Adrenal gland (tissue), 12 donors: Measurements from ENCODE around the gene RTL1. TPM values are rescaled to one million over a fixed set of nuclear protein-coding genes. Genes with fewer than 3 reads are reported as not detected.

Source experiments
- DNase-seq, 7 donors: peaks; one replicate each; pipeline ENCODE4 v3.0.0-alpha.2; 2019 to 2020
- H3K27ac ChIP-seq, 5 donors: fragments of 200-600 bp; sonication (generic) in 4 of 5; 1 replicate in 3 of 5; 2 replicates in 2 of 5; pipeline versions ENCODE4 v1.5.1 to v1.8.0; 2016 to 2020; ENCODE audit warnings: mild to moderate bottlenecking in 1 of 5
- H3K27me3 ChIP-seq: fragments of 200-600 bp; 2 replicates; pipeline ENCODE4 v1.8.0; 2021
- H3K36me3 ChIP-seq, 2 donors: fragments of 200-600 bp; replicated peaks in 1 of 2; 1 replicate in 1 of 2; 2 replicates in 1 of 2; pipeline versions ENCODE4 v1.5.1 to v1.8.0; 2018 to 2022
- H3K4me1 ChIP-seq, 2 donors: fragments of 200-600 bp; replicated peaks in 1 of 2; 1 replicate in 1 of 2; 2 replicates in 1 of 2; pipeline versions ENCODE4 v1.5.1 to v1.8.0; 2018 to 2021
- H3K4me3 ChIP-seq, 4 donors: fragments of 200-600 bp; sonication (generic) in 3 of 4; one replicate each; pipeline ENCODE4 v1.5.1; 2016 to 2018
- H3K9me3 ChIP-seq, 3 donors: fragments of 200-600 bp; sonication (generic) in 1 of 3; replicated peaks in 1 of 3; 1 replicate in 2 of 3; 2 replicates in 1 of 3; pipeline versions ENCODE4 v1.5.1 to v1.8.0; 2016 to 2021
- CTCF ChIP-seq, 6 experiments: fragments of 450-650 bp in 4 of 6; fragments of 200-600 bp in 2 of 6; sonication (generic) in 1 of 6; IDR thresholded peaks; 1 replicate in 5 of 6; 2 replicates in 1 of 6; pipeline versions ENCODE4 v1.5.1 to v1.8.0; 2016 to 2021; ENCODE audit warnings: antibody characterized with exemption in 6 of 6, mild to moderate bottlenecking in 2 of 6, moderate library complexity in 1 of 6
- POLR2A ChIP-seq, 2 donors: fragments of 450-650 bp; IDR thresholded peaks; one replicate each; pipeline ENCODE4 v1.6.1; 2017; ENCODE audit warnings: antibody characterized with exemption in 2 of 2, mild to moderate bottlenecking in 2 of 2, moderate library complexity in 1 of 2
- WGBS, 4 donors: extraction: QIAGEN DNeasy Blood & Tissue Kit in 2 of 4; methylation state at CpG; one replicate each; pipeline versions ENCODE4 v1.1.5 to v1.1.7; 2013 to 2017; 5-methylcytosine and 5-hydroxymethylcytosine counted together
- intact Hi-C, 2 donors: fragments of 100-400 bp; cut with DNase I; formaldehyde crosslinking; loops; one replicate each; pipeline versions ENCODE4 v1.14.1 to v1.15.0; 2022 to 2023
- polyA plus RNA-seq, 3 donors: library from polyadenylated mRNA; stranded (reverse); fragments of 200-250 nt in 2 of 3; fragments of 350-450 nt in 1 of 3; fragmentation: Illumina TruSeq in 1 of 3; extraction: RNeasy Lipid Tissue Mini Kit (QIAGEN cat#74804) in 1 of 3; gene quantifications; one replicate each; pipeline ENCODE4 v1.2.3, GENCODE V29; 2013 to 2014
- total RNA-seq, 9 donors: library from RNA; depleted of rRNA in 4 of 9; stranded (reverse); fragments of >200 nt in 4 of 9; fragments of 120-200 nt in 1 of 9; fragmentation: NEBNext Ultra II Directional in 1 of 9; extraction: Animal tissue kit (Norgen Biotek cat#: 25700) in 1 of 9; gene quantifications; one replicate each; pipeline versions ENCODE4 v1.1.0 to v1.2.4, GENCODE V29; 2013 to 2023
- donor health status: healthy with polysubstance abuse.
- donor health status: Bipolar disorder and iron deficiency.
- donor health status: DM: yes; HTN: yes; CAD: no.
- donor health status: DM: no; HTN: no; CAD: no.
- donor health status: DM: no; HTN: no; CAD: no.
- donor health status: DM: yes; HTN: yes; CAD: no.

Gene RTL1
- total and polyA plus RNA-seq, 12 donors = 0.11 to 6.2 (median 1.0) TPM; not detected in 3

DNA sequence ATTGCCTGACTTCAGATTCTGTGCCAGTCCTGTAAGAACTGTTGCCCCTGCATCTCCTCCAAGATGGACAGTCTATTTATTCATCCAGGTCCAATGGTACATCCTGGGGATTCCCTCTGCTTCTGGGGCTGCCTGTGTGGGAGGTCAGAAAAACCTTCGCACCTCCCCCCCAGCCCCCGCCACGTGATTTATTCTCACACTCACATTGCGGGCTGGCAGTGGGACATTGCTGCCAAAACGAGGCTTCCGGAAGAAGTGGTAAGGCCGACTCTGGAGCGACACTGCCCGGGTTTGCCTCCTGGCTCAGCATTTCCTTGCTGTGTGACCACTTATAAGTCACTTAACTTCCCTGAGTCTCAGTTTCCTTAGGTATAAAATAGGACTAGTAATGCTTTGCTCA is 5.9 kb upstream of the RTL1 start:
- Histone ChIP-seq H3K4me1 (no peaks in the 10 kb centered on the region), H3K27ac (peak overlapping the region in 1 of 5 donors; percentile 10), H3K4me3 (no peak overlapping the region), H3K9me3 (no peaks in the 10 kb centered on the region), H3K36me3 (peaks cover 0 to 47% of the 10 kb centered on the region in 2 donors), H3K27me3 (no peaks in the 10 kb centered on the region)
- intact Hi-C loops = loop anchor here in 1 of 2 donors (10.0 kb wide), 3 partner anchors 325 to 715 kb away; no protein-coding TSS in a partner anchor
- TF ChIP-seq POLR2A (IDR thresholded peaks at IDR 0.05) (no peak), CTCF (IDR thresholded peaks at IDR 0.05) (no peak)
- peak in 1 of 7 donors; percentile 50 for DNase-seq
- WGBS, 4 donors = 74 to 89% (median 84%) methylated on average over 9 of the region's 9 CpGs

GRCh38 chr14:100907240-100907639 is 3.7 kb upstream of the RTL1 start:
- H3K27ac ChIP-seq = peak overlapping the region in 2 of 5 donors; percentile 45 to 60
- DNase-seq = peak in 3 of 7 donors; percentile 17 to 73 (median 58)
- 63 to 75% (median 68%) methylated on average over 8 of the region's 8 CpGs for WGBS, 4 donors
- peaks cover 0 to 54% of the 10 kb centered on the region in 2 donors for H3K36me3 ChIP-seq
- H3K27me3 ChIP-seq = no peaks in the 10 kb centered on the region
- H3K9me3 ChIP-seq = no peaks in the 10 kb centered on the region
- no peaks in the 10 kb centered on the region for H3K4me1 ChIP-seq
- TF ChIP-seq CTCF (IDR thresholded peaks at IDR 0.05) = no peak
- TF ChIP-seq POLR2A (IDR thresholded peaks at IDR 0.05) = no peak
- intact Hi-C loops = loop anchor here in 1 of 2 donors (10.0 kb wide), 3 partner anchors 328 to 718 kb away; no protein-coding TSS in a partner anchor
- no peak overlapping the region for H3K4me3 ChIP-seq

DNA sequence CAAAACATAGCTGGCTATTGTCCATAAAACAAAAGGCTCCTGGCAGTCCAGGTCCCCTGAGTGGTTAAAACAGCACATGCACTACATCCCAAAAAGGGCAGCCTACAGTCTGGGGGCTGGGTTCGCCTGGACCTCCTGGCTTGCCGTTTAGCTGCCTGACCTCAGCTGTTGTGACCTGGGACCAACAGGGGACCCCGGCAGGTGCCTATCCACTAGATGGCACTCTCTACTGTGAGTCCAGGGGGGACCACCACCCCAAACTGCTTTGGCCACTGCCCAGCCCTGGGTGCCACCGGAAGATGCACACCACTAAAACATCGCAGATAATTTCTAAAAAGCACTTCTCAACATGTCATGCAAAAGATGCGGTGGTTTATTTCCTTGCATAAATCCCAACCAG is 2.9 kb upstream of the RTL1 start:
- WGBS, 4 donors = 61 to 76% (median 70%) methylated on average over 3 to 6 of the region's 6 CpGs
- peak in 3 of 6 experiments; percentile 6 to 25 (median 25) for TF ChIP-seq CTCF (IDR thresholded peaks at IDR 0.05)
- no peak for TF ChIP-seq POLR2A (IDR thresholded peaks at IDR 0.05)
- no peak overlapping the region for H3K4me3 ChIP-seq
- no peaks in the 10 kb centered on the region for H3K9me3 ChIP-seq
- H3K27me3 ChIP-seq = no peaks in the 10 kb centered on the region
- peak in 2 of 7 donors; percentile 19 to 61 for DNase-seq
- H3K36me3 ChIP-seq = peaks cover 0 to 62% of the 10 kb centered on the region in 2 donors
- peak overlapping the region in 1 of 5 donors; percentile 79 for H3K27ac ChIP-seq
- no peaks in the 10 kb centered on the region for H3K4me1 ChIP-seq
- intact Hi-C loops = loop anchor here in 1 of 2 donors (10.0 kb wide), 3 partner anchors 328 to 718 kb away; no protein-coding TSS in a partner anchor

- Histone ChIP-seq H3K4me1 (peaks cover 7 to 12% of the 10 kb centered on the region in 2 donors), H3K27me3 (no peaks in the 10 kb centered on the region), H3K4me3 (no peak overlapping the region), H3K36me3 (peaks cover 0 to 59% of the 10 kb centered on the region in 2 donors), H3K9me3 (no peaks in the 10 kb centered on the region), H3K27ac (peak overlapping the region in 1 of 5 donors; percentile 79)
- peak in 2 of 7 donors; percentile 13 to 53 for DNase-seq
- intact Hi-C loops = loop anchor here in 1 of 2 donors (10.0 kb wide), 3 partner anchors 330 to 720 kb away; no protein-coding TSS in a partner anchor
- WGBS, 4 donors = 74 to 85% (median 80%) methylated on average over 7 to 12 of the region's 12 CpGs
- TF ChIP-seq POLR2A (IDR thresholded peaks at IDR 0.05) (no peak), CTCF (IDR thresholded peaks at IDR 0.05) (no peak)
Measured at GRCh38 chr14:100905166-100905565, 1.6 kb upstream of the RTL1 start.
